HCT116 (cell line): ENCODE results near the gene DHDH.

Source experiments
- CTCF ChIP-seq, 3 experiments: fragments of 200-600 bp in 1 of 3; sonication (generic) in 1 of 3; IDR thresholded peaks in 2 of 3; conservative IDR thresholded peaks in 1 of 3; 2 replicates each; pipeline ENCODE4 v1.5.1; 2012 to 2017; ENCODE audit warnings: low read depth in 2 of 3, low read length in 2 of 3, antibody characterized with exemption in 1 of 3, borderline replicate concordance in 1 of 3, control low read depth in 1 of 3, mild to moderate bottlenecking in 1 of 3, mixed read lengths in 1 of 3, mixed run types in 1 of 3, moderate library complexity in 1 of 3; ENCODE audit not compliant: insufficient read depth in 1 of 3
- EZH2 ChIP-seq: fragments of 200-600 bp; sonication (generic); IDR thresholded peaks from 2 replicates; pipeline ENCODE4 v1.6.1; 2017; ENCODE audit warnings: antibody characterized with exemption, mixed run types
- JUND ChIP-seq: IDR thresholded peaks from 2 replicates; pipeline ENCODE4 v1.6.1; 2012
- MAX ChIP-seq: IDR thresholded peaks from 2 replicates; pipeline ENCODE4 v1.6.1; 2012
- POLR2A ChIP-seq: IDR thresholded peaks from 2 replicates; pipeline ENCODE4 v1.7.0; 2011; ENCODE audit warnings: borderline replicate concordance; ENCODE audit not compliant: insufficient read depth, insufficient read length; ENCODE audit errors: extremely low read depth
- YY1 ChIP-seq: IDR thresholded peaks from 2 replicates; pipeline ENCODE4 v1.6.1; 2011; ENCODE audit warnings: low read length, low read depth, moderate library complexity, mild to moderate bottlenecking; ENCODE audit not compliant: insufficient replicate concordance; ENCODE audit errors: extremely low read depth
- ZNF274 ChIP-seq: fragments of 200-500 bp; sonication (Bioruptor generic); IDR thresholded peaks from 2 replicates; pipeline ENCODE4 v1.6.1; 2014; ENCODE audit warnings: mild to moderate bottlenecking, low read depth, low read length, inconsistent platforms

DNA sequence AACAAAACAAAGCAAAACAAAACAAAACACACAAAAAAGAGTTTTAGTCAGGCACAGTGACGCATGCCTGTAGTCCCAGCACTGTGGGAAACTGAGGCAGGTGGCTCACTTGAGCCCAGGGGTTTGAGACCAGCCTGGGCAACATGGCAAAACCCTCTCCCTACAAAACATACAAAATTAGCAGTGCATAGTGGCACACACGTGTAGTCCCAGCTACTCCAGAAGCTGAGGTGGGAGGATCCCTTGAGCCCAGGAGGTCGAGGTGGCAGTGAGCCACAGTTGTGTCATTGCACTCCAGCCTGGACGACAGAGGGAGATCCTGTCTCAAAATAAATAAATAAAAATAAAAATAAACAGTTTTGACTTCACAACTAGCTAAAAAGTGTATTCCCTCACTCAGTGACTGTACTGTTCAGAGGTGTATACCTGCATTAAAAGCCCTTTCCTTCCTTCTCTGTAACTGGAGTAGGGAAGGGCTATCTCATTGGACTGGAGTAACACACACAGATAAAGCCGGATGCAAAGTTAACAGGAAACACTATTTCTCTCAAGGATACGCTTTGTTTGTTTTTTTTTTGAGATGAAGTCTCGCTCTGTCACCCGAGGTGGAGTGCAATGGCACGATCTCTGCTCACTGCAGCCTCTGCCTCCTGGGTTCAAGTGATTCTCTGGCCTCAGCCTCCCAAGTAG, 17.5 kb downstream of the DHDH start:
- no peak for TF ChIP-seq CTCF (IDR thresholded peaks at IDR 0.05 in 2 of 3, conservative IDR thresholded peaks at IDR 0.05 in 1 of 3; ENCODE audit: borderline replicate concordance in 1 of 3, insufficient read depth in 1 of 3, low read depth in 2 of 3, low read length in 2 of 3)
- TF ChIP-seq MAX = no peak
- TF ChIP-seq EZH2 = no peak
- TF ChIP-seq YY1 = no peak
- no peak for TF ChIP-seq ZNF274
- TF ChIP-seq POLR2A = no peak
- no peak for TF ChIP-seq JUND
